CD4-positive, alpha-beta T cell treated with Interleukin-6 for 4 hours (primary cell): ENCODE measurements around the gene FAM174B.

Experiments
- DNase-seq: peaks from one replicate; pipeline ENCODE4 v3.0.0-alpha.2; 2020; ENCODE audit warnings: mixed read lengths

The FAM174B gene

DNA sequence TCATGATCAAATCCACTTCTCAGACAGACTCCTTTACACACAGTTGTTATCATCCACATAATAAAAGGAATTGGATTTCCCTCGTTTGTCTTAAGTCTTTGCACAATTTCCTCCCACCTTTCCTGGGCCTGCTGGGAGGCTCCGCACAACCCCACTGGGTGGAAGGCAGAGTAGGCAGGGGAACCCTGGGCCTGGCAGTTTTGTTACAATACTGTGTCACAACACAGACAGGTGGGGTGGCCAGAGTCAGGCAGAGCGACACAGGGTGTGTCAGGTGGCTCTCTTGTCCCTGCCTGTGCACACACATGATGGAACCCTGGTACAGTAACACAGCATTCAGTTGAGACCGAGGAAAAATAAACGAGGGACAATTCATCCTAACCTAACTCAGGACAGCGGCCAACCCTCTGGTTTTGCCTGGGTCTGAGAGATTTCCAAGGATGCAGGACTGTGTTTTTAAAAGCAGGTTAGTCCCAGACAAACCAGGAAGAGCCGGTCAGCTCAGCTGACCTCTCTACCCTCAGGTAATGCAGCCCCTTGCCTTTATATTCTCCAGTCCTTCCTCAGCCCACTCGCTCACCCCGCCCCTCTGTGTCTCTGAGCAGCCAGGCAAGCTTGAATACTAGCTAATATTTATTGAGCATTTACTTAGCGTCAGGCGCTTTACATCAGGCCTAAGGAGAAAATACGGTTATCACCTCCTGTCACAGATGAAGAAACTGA is 8.8 kb upstream of the FAM174B start:
- DNase-seq: no peak

DNA sequence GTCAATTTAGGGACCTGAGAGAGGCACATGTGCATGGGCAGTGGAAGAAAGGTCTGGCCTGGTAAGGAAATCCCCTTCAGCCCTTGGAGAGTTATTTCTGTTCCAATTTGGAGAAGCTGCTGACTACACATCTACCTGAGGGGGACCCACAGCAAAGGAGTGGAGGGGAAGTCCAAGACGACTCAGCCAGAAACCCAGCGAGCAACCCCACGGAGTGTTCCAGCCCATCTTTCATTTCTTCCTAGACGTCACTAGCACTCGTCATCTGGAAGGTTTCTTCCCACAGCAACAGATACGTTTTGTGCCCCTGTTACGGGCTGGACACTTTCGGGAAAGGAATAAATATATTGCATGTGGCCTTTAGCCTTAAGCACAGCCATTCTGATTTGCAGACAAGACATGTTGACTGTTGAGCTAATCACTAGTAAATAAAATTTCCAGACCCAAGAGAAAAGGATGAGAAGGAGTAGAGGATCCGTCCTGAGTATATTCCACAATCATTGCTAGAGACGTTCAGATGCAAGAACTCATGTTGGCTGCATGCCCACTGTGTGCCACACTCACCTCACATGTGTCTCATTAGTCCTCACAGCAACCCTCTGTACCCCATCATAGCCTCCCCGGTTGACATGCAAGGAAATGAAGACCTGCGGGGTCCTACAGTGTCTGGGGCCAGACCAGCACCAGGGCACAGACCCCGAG is 7.8 kb upstream of the FAM174B start:
- no peak for DNase-seq

DNA sequence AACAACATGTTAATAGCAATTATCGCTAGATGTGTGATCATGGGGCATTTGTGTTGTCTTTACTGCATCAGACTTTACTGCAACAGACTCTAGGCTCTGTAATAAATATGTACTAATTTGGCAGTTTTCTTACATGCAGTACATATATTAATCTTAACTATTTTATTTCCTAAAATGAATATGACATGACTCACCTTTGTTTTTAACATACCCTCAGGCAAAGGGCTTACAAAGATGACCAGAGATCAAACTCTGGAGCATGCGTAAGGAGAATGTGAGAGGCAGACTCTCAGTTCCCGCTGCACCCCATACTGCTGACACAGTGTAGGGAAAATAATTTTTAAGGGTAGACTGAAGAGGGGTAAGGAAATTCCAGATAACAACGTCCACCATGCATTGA is 7.2 kb upstream of the FAM174B start:
- no peak for DNase-seq

- DNase-seq: no peak
Observed at GRCh38 chr15:92661956-92662355, 6.4 kb upstream of the FAM174B start.

DNA sequence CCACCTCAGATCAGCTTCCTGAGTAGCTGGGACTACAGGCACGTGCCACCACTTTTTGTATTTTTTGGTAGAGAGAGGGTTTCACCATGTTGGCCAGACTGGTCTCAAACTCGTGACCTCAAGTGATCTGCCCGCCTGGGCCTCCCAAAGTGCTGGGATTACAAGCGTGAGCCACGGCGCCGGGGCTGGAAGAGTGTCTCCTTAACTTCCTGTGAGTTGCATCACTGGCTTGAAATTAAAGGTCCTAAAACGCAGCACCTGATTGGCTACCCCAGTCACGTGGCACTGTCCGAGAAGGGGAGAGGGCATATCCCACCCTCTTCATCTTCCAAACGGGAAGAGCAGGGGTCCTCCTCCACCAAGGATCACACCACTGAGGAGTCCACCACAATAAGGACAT is 5.5 kb upstream of the FAM174B start:
- DNase-seq: no peak

- no peak for DNase-seq
Observed at GRCh38 chr15:92657486-92657885, 1.9 kb upstream of the FAM174B start.

- DNase-seq: no peak
Observed at GRCh38 chr15:92656089-92656488, 514 bp upstream of the FAM174B start.

DNA sequence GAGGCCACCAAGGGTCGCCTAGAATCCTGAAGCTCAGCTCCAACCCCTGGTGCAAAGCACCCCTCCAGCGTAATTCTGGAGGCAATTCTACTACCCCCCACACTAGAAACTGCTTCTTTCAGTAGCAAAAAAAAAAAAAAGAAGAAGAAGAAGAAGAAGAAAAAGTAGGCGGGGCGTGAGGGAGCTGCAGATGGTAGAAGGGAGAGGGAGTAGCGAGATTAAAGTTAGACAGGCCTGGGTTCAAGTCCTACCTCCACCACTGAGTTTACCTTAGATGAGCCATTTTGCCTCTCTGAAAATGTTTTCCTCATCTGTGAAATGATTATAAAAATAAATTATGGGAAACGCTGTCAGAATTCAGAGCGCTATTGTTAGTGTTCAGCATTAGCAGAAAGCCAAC is 913 bp downstream of the FAM174B start:
- DNase-seq: no peak

DNA sequence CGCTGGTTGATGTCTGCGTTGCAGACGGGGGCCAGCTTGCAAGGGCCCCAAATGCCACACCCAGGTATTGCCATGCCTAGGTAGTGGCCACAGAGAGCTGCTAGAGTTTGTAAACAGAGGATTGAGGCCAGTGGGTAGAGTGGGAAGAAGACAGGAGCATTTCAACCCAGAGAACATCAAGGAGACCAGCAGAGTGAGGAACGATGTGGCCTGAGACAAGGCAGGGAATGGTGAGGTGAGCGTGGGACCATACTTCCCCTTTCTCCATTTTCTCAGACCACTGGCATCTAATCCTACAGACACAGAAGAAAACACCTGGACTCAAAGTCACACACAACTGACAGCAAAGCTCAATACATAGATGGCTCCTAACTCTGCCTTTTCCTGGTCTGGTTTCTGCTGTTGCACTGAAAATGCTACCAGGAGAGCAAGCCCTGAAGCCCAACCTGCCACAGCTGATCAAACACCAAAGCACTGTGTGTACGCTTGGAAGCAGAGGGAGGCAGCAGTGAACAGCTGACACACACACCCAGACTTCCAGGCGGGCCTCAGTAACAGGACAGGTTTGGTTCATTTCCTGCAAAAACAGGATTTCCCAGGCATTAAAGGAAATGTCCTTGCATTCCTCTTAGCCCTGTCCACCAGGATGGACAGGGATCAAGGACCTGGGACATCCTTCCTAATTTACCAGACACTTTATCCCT is 1.6 kb downstream of the FAM174B start:
- no peak for DNase-seq

GRCh38 chr15:92653366-92653765 is 2.2 kb downstream of the FAM174B start:
- DNase-seq: no peak

DNA sequence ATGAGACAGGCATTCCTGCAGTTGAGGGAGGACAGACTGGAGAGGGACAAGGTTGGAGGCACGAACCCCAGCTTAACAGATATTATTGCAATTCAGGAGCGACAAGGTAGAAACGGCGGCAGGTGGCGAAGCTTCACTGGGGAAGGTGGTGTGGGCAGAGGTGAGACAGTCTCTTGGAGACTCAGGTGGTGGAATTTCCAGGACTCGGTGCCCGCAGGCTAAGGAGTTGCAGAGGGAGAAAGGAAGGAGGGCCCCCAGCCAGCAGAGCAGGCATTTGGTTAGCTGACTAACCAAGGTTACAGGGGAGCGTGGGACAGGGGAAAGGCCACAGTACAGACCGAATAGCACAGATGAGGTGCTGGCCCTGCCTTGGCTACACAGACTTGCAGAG is 3.0 kb downstream of the FAM174B start:
- DNase-seq: no peak

DNA sequence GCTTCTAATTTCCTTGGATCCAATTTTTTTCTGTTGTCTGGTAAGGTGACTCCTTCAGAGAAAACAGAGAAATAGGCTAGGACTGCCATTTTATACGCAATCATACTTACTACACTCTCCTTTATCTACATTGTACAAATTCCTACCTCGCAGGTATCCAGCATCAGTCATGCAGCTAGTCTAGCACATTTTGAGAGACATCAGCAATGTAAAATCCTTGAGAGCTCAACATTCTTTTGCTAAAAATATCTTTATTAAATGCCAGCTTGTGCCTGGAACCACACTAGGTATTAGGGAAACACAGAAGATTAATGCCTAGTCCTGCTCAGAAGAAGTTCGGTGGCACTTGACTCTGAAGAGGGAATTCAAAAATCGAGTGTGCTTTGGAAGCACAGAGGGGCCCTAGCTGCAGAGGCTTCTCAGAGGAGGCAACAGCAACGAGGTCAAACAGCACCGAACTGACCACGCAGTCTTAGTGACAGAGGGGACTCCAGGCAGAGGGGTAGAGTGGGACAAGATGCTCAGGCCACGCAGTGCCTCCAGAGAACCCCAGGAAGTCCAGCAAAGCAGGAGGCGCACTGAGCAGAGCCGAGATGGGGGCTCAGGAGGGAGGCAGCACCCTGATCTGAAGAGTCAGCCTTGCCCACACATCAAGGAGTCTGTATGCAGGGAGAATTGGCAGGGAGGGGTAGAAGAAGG is 3.5 kb downstream of the FAM174B start:
- DNase-seq: no peak

GRCh38 chr15:92650966-92651365 is 4.6 kb downstream of the FAM174B start:
- DNase-seq: no peak

DNA sequence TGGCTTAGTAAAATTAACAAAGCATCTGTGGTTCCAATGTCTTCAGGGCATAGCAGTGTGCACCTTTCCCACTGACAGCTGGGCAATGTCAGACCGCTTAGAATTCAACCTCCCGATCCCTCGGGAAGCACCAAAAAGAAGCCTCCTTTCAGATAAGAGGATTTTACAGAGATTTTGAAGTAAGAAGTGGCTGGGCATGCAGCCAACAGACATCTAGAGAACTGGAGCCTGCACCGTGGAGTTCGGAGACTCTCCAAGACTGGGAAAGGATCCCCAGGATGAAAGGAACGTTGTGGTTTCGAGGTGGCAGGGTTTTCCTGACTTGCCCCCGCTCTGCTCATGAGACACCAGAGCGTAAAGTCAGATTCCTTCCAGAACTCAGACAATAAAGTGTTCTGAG is 5.3 kb downstream of the FAM174B start:
- DNase-seq: no peak

DNA sequence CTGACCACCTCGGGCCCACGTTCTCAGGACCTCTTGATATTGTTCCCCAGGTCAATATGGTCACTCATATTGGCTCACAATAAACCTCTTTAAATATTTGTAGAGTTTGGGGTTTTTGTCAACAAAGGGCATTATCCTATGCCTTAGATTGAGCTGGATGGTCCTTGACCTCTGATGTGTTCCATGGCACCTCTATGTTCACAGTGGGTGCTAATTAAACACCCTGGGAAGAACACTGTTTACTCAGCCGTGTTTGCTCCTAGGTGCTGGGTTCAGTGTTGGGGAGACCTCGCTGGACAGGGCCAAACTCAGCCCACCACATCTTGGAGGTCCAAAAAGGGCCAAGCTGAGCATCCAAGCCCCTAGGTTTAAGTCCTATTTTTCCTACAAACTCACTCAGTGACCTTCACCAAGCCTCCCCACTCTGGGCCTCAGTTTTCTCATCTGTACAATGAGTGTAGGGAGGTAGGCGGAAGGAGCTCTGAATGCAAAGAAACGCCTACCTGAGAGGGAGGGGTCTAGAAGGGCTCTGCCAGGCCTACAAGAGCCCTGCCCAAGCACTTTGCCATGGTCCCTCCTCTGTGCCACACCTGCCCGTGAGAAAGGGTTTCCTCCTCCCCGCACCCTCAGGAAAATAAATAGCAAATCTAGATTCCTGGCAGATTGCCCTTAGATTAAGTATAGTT is 7.2 kb downstream of the FAM174B start:
- DNase-seq: no peak

DNA sequence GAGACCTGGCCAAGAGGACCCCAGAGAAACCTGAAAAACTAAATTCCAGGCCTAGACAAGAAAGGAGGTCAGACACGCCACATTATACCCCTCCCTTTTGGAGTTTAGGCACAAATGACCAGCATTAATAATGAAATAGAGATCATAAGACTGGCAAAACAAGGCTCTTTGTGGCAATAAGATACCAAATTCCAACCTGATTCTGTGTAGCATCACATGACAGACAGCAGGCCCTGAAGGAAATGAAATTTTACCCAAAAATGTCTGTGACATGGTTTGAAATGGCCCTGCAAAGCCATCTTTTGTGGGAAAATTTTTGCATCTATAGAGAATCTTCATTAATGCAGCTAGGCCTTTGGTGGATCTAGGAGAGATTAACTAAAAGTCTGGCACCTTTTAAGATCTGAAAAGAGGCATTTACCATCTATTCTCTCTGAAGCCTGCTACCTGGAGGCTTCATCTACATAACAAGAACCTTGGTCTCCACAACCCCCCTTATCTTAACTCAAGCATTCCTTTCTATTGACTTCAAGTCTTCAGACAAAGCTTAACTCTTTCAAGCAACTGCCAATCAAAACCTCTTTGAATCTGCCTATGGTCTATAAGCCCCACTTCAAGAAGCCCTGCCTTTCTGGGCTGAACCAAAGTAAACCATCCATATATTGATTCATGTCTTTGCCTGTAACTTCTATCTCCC is 8.0 kb downstream of the FAM174B start:
- no peak for DNase-seq

DNA sequence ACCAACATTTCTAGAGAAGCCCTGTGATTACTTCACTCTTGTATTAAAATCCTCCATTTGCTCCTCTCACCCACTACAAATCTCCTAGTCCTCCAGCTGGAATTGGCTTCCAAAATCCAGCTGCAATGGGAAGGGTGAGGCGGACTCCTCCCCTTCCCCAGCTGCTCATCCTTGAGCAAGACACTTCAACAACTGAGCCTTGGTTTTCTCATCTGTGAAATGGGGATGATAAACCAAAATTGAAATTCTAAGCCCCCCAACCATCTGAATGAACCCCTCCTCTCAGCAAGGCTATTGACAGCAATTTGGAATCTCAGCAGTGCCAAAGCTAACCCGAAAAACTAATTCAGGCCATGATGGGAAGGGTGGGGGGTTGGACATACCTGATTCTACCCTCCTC is 9.4 kb downstream of the FAM174B start:
- DNase-seq: no peak

DNA sequence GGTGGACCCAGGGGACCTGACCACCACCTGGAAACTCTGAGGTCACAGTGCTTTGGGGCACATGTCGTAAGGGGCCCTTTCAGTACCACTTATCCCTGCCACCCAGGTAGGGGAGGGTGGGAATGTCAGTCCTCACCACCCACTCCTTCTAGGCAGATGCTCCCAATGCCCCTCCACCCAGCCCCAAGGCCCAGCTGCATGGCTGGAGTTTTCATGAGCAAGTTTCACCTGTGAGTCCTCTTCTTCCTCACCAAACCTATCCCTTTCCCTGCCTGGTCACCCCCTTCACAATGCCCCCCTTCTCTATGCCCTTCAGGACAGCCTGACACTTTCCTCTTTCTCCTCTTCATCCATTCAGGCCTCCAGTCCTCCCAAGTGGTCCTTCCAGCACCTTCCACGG is 9.8 kb downstream of the FAM174B start:
- no peak for DNase-seq

GRCh38 chr15:92645051-92645631 is 10.4 kb downstream of the FAM174B start:
- DNase-seq: no peak

GRCh38 chr15:92643849-92644815 is 11.4 kb downstream of the FAM174B start:
- DNase-seq: no peak
